Measurements from ENCODE around the gene LRP5. TPM values are rescaled to one million over a fixed set of nuclear protein-coding genes. Genes with fewer than 3 reads are reported as not detected.

Gene LRP5
- total RNA-seq, 2 donors from 2014 or later, result 43.3 to 63.6 TPM

- ATAC-seq (no peak), DNase-seq (no peak)
- Histone ChIP-seq H3K36me3 (replicated peaks in 1 of 2; ENCODE audit: insufficient read depth in 1 of 2, low read depth in 2 of 2) (no peaks in the 10 kb centered on the region), H3K27ac (no peak overlapping the region), H3K27me3 (no peaks in the 10 kb centered on the region), H3K4me3 (no peak overlapping the region), H3K4me1 (peaks cover 19% of the 10 kb centered on the region), H3K9me3 (no peaks in the 10 kb centered on the region)
- WGBS, 2 donors, result 87 to 94% methylated on average over 12 of the region's 12 CpGs
- intact Hi-C loops (cut with DNase I), result no loop called here
- TF ChIP-seq POLR2A (IDR thresholded peaks at IDR 0.05) (no peak), CTCF (IDR thresholded peaks at IDR 0.05) (no peak)
Observed at GRCh38 chr11:68300076-68300830, 12.1 kb upstream of the LRP5 start.

- no peak for DNase-seq
- TF ChIP-seq POLR2A (IDR thresholded peaks at IDR 0.05), result no peak
- TF ChIP-seq CTCF (IDR thresholded peaks at IDR 0.05), result no peak
- Histone ChIP-seq H3K4me1 (peaks cover 18% of the 10 kb centered on the region), H3K4me3 (no peak overlapping the region), H3K27me3 (no peaks in the 10 kb centered on the region), H3K27ac (no peak overlapping the region), H3K36me3 (replicated peaks in 1 of 2; ENCODE audit: insufficient read depth in 1 of 2, low read depth in 2 of 2) (no peaks in the 10 kb centered on the region), H3K9me3 (no peaks in the 10 kb centered on the region)
- intact Hi-C loops (cut with DNase I), result no loop called here
- no peak for ATAC-seq
- 75 to 82% methylated on average over 5 of the region's 5 CpGs for WGBS, 2 donors
Observed at GRCh38 chr11:68302256-68302655, 10.1 kb upstream of the LRP5 start.

GRCh38 chr11:68302670-68303069, 9.7 kb upstream of the LRP5 start:
- Histone ChIP-seq H3K27me3 (no peaks in the 10 kb centered on the region), H3K4me1 (peaks cover 14% of the 10 kb centered on the region), H3K27ac (no peak overlapping the region), H3K4me3 (no peak overlapping the region), H3K9me3 (no peaks in the 10 kb centered on the region), H3K36me3 (replicated peaks in 1 of 2; ENCODE audit: insufficient read depth in 1 of 2, low read depth in 2 of 2) (no peaks in the 10 kb centered on the region)
- DNase-seq (peak in 3 of 4 donors; percentile 43 to 76 (median 68)), ATAC-seq (no peak)
- no peak for TF ChIP-seq POLR2A (IDR thresholded peaks at IDR 0.05)
- no peak for TF ChIP-seq CTCF (IDR thresholded peaks at IDR 0.05)
- WGBS, 2 donors, result 32 to 75% methylated on average over 2 to 7 of the region's 7 CpGs
- intact Hi-C loops (cut with DNase I), result no loop called here

GRCh38 chr11:68303083-68303482, 9.3 kb upstream of the LRP5 start:
- no peak for TF ChIP-seq POLR2A (IDR thresholded peaks at IDR 0.05)
- TF ChIP-seq CTCF (IDR thresholded peaks at IDR 0.05), result no peak
- DNase-seq (no peak), ATAC-seq (no peak)
- WGBS, 2 donors, result 80 to 82% methylated on average over 2 of the region's 2 CpGs
- Histone ChIP-seq H3K27ac (no peak overlapping the region), H3K27me3 (no peaks in the 10 kb centered on the region), H3K9me3 (no peaks in the 10 kb centered on the region), H3K4me3 (no peak overlapping the region), H3K36me3 (replicated peaks in 1 of 2; ENCODE audit: insufficient read depth in 1 of 2, low read depth in 2 of 2) (no peaks in the 10 kb centered on the region), H3K4me1 (peaks cover 10% of the 10 kb centered on the region)
- intact Hi-C loops (cut with DNase I), result no loop called here
